BJ (cell line): Measurements from ENCODE around the gene GIT2. TPM values are rescaled to one million over a fixed set of nuclear protein-coding genes. Genes with fewer than 3 reads are reported as not detected.
A peak's percentile ranks its signal among the peaks of the same experiment; 100 is the strongest.

Source experiments
- CTCF ChIA-PET: fragments of 350-600 bp; formaldehyde crosslinking; extraction: SDS; loops from one replicate; lab custom pipeline; 2021; ENCODE audit warnings: antibody characterized with exemption, inconsistent platforms; lab: Yijun Ruan, JAX
- POLR2A ChIA-PET: fragments of 300-600 bp; sonication (Branson Sonifier 250); formaldehyde crosslinking; extraction: SDS; loops from one replicate; lab custom pipeline; 2021; ENCODE audit warnings: antibody characterized with exemption; lab: Charles Lee
- DNase-seq: peaks from one replicate; pipeline ENCODE4 v3.0.0-alpha.2; 2011; ENCODE audit warnings: low read depth
- H3K27me3 ChIP-seq: 2 replicates; pipeline ENCODE4 v1.6.0; 2011; ENCODE audit warnings: low read length; ENCODE audit not compliant: control insufficient read depth, insufficient read depth
- H3K36me3 ChIP-seq: 2 replicates; pipeline ENCODE4 v1.5.1; 2011; ENCODE audit warnings: low read length; ENCODE audit not compliant: control insufficient read depth, insufficient read depth
- H3K4me3 ChIP-seq: 2 replicates; pipeline ENCODE4 v1.5.1; 2011; ENCODE audit warnings: low read depth, mild to moderate bottlenecking, control low read depth, low read length
- CTCF ChIP-seq: IDR thresholded peaks from 2 replicates; pipeline ENCODE4 v1.5.1; 2011; ENCODE audit warnings: low read depth, mild to moderate bottlenecking, control low read depth, inconsistent platforms, low read length, moderate library complexity; ENCODE audit not compliant: insufficient read depth
- polyA plus RNA-seq: library from polyadenylated mRNA; depleted of rRNA; stranded (reverse); fragments of >200 nt; gene quantifications from 2 replicates; pipeline ENCODE4 v1.2.3, GENCODE V29; 2011

The GIT2 gene
- polyA plus RNA-seq, 1 experiment, result 49.0 TPM

GRCh38 chr12:110023059-110023980 lies 27.2 kb upstream of the GIT2 start:
- H3K36me3 ChIP-seq, result peaks cover 18% of the 10 kb centered on the region
- peak; percentile 63 for DNase-seq
- TF ChIP-seq CTCF, result no peak
- H3K4me3 ChIP-seq, result no peak overlapping the region
- ChIA-PET CTCF (interaction anchor here (0.8 to 3.5 kb wide), 3 partner anchors 14 to 178 kb away, joined by 4 to 14 read pairs (median 5); no protein-coding TSS in a partner anchor), POLR2A (interaction anchor here (0.6 to 1.1 kb wide), 3 partner anchors 15 to 36 kb away, joined by 3 read pairs; no protein-coding TSS in a partner anchor)
- H3K27me3 ChIP-seq, result no peaks in the 10 kb centered on the region

- no peak for TF ChIP-seq CTCF
- H3K27me3 ChIP-seq, result no peaks in the 10 kb centered on the region
- no peak for DNase-seq
- ChIA-PET CTCF (interaction anchor here (0.9 to 2.0 kb wide), 3 partner anchors 9 to 23 kb away, joined by 3 to 11 read pairs (median 7); no protein-coding TSS in a partner anchor), POLR2A (interaction anchor here (0.7 kb wide), 1 partner anchor 17 kb away, joined by 8 read pairs; no protein-coding TSS in a partner anchor)
- H3K36me3 ChIP-seq, result peaks cover 21% of the 10 kb centered on the region
- no peak overlapping the region for H3K4me3 ChIP-seq
Measured at GRCh38 chr12:110020956-110021355, 24.8 kb upstream of the GIT2 start.

- POLR2A ChIA-PET, result no interaction called here
- Histone ChIP-seq H3K36me3 (peaks cover 29% of the 10 kb centered on the region), H3K4me3 (no peak overlapping the region), H3K27me3 (no peaks in the 10 kb centered on the region)
- CTCF ChIA-PET, result no interaction called here
- no peak for DNase-seq
- TF ChIP-seq CTCF, result no peak
Measured at GRCh38 chr12:110015132-110015531, 19.0 kb upstream of the GIT2 start.

DNA sequence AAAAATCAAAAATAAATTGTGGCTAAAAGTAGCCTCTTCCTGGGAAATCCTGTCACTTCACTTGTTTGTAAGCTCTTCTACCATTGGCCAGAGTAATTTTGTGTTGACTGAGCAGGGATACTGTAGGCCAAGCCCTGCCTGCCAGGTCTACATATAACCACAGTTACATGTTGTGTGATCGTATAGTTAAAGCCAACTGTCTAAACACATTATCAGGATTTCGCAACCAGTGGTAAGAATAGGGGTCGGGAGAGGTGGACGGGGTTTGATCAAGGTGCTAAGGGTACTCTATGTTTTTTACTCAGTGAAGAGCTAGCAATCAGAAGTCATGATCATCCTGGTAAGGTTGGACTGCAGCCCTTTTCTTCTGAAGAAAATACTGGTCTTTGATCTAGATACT lies 16.5 kb upstream of the GIT2 start:
- DNase-seq, result no peak
- ChIA-PET CTCF (interaction anchor here (0.7 to 2.8 kb wide), 3 partner anchors 8 to 84 kb away, joined by 3 to 11 read pairs (median 3); no protein-coding TSS in a partner anchor), POLR2A (no interaction called here)
- Histone ChIP-seq H3K27me3 (no peaks in the 10 kb centered on the region), H3K36me3 (peaks cover 20% of the 10 kb centered on the region), H3K4me3 (no peak overlapping the region)
- TF ChIP-seq CTCF, result no peak

GRCh38 chr12:110012137-110012536 lies 16.0 kb upstream of the GIT2 start:
- ChIA-PET CTCF (interaction anchor here (1.0 to 2.8 kb wide), 2 partner anchors 8 kb away, joined by 3 to 11 read pairs; no protein-coding TSS in a partner anchor), POLR2A (no interaction called here)
- no peak for TF ChIP-seq CTCF

More at GRCh38 chr12:110012137-110012536, 16.0 kb upstream of the GIT2 start:
- H3K27me3 ChIP-seq, result no peaks in the 10 kb centered on the region
- peaks cover 20% of the 10 kb centered on the region for H3K36me3 ChIP-seq
- no peak for DNase-seq
- H3K4me3 ChIP-seq, result no peak overlapping the region
